Measurements from ENCODE around the gene NCF1.
"Not testable (repeated sequence)": the region's sequence is repeated elsewhere in the genome, so short reads cannot be mapped to it uniquely, and the experiment has no call there.

The NCF1 gene

DNA sequence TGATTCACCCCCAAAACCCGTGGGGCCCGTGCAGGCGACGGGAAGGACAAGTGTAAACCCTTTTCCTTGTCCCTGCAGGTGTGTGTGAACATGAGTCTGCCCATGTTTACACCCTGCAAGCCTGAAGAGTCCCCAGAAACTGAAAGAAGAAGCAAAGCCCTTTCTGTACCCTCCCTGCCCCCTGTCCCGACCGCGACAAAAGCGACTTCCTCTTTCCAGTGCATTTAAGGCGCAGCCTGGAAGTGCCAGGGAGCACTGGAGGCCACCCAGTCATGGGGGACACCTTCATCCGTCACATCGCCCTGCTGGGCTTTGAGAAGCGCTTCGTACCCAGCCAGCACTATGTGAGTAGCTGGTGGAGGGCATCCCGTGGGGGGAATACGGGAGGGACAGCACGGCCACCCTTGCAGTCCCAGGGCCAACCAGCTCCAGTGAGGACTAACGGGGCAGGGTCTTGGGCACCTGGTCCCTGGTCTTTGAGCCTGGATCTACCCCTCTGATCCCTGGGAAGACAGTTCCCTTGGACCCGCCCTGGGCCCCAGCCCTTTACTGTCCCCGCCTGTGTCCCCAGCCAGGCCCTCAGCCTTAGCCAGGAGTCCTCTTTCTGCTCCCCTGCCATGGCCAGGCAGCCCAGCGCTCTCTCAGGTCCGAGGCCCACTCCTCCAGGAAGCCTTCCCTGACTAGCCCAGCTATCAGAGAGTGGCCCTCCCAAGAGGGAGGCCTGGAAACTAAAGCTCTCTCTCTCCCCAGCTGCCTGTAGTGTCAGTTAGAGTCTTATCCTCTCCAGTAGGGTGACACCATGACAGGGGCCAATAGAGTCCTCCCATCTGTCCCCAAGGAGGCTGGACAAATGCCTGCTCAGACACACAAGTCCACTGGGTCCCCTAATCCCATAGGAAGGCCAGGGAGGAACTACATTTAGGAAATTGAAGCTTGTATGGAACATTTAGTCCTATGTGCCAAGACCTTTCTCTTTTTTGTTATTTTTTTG lies at the start of gene NCF1:
TSS of gene NCF1 (plus strand) at position 252 of the 991 bp plus-strand sequence. CDS start at position 273, 21 bp downstream.
- not testable (repeated sequence) for DNase-seq (ENCODE audit: extremely low read depth in 1 of 2, low read depth in 1 of 2)

DNA sequence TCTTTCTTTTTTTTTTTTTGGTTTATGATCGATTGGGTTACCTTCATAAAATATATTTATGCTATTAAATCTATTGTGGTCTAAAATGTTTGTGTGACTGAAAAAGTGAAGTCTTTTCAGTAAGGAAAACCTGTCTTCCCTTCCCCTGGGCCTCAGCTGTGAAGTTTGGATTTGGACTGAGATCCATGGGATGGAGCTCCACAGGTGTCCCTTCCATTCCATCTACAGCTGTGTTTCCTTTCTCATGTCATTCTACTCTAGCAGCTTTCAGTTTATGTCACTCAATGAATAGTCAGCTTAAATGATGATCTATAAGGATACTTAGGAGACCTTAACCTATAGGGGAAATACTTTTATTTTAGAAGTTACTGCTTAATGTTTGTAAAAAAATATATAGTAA lies 48.0 kb upstream of the NCF1 start:
- no peak for DNase-seq (ENCODE audit: extremely low read depth in 1 of 2, low read depth in 1 of 2)

GRCh38 chr7:74726309-74727101 lies 47.3 kb upstream of the NCF1 start:
- DNase-seq (ENCODE audit: extremely low read depth in 1 of 2, low read depth in 1 of 2), result no peak

DNA sequence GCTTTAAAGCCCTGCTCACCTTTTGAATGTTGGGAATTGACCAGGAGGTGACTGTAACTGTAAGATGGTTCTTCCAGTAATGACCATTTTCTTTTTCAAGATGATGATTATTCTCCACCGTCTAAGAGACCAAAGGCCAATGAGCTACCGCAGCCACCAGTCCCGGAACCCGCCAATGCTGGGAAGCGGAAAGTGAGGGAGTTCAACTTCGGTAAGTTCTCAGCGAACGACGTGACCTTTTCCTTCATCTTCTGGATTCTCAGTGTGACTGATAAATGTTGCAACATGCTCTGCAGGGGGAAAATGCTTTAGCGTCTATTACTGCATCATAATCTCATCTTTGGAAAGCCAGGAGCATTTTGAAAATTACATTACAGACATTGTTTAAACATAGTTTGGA lies 45.1 kb upstream of the NCF1 start:
- not testable (repeated sequence) for DNase-seq (ENCODE audit: extremely low read depth in 1 of 2, low read depth in 1 of 2)

DNA sequence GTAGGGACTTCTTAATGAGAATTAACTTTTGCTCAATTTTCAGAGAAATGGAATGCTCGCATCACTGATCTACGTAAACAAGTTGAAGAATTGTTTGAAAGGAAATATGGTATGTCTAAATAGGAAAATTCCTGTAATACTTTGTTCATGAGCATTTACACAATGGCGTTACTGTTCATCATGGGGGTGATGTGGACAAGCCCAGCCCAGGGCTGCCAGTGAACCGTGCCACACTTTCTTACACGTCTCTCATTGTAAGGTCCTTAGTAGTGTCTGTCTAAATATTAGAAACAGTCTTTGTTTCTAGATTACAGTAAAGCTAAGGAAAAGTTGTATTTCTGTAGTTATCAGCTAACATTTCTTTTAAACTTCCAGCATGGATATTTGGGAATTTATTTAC lies 43.6 kb upstream of the NCF1 start:
- DNase-seq (ENCODE audit: extremely low read depth in 1 of 2, low read depth in 1 of 2), result not testable (repeated sequence)

DNA sequence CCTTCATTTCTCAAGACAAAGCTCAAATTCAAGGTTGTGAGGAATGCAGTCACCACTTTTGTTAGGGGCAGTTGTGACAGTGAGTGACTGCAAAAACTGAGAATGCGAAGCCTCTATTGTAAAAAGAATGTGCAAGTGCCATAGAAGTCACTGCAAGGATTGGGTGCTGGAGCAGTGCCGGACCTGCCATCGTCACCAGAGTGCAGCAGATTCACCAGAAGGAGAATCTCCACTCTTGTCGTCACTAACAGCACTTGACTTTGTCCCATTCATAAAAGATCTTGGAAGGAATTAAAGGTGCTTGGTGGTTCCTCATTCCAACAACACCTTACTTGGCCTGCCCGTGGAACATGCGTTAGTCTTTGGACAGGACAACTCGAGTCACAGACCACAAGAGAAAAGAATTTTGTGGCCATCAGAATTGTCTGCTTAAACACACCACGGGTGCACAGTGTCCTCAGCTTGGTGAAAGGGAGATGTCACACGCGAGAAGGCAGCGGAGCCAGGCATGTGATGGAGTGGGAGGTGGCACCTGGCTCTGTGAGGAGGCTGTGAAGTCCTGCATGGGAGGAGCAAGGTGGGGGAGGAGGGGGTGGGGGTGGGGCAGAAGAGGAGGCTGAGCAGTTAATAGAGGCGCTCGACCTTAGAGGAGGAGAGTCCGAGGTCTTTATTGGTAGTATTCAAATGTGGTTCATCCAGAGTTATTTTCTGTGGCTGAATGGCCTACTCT lies 33.7 kb upstream of the NCF1 start:
- DNase-seq (ENCODE audit: extremely low read depth in 1 of 2, low read depth in 1 of 2), result not testable (repeated sequence)

GRCh38 chr7:74743936-74744557 lies 29.8 kb upstream of the NCF1 start:
- DNase-seq (ENCODE audit: extremely low read depth in 1 of 2, low read depth in 1 of 2), result not testable (repeated sequence)

GRCh38 chr7:74753921-74754482 lies 19.8 kb upstream of the NCF1 start:
- DNase-seq (ENCODE audit: extremely low read depth in 1 of 2, low read depth in 1 of 2), result not testable (repeated sequence)

DNA sequence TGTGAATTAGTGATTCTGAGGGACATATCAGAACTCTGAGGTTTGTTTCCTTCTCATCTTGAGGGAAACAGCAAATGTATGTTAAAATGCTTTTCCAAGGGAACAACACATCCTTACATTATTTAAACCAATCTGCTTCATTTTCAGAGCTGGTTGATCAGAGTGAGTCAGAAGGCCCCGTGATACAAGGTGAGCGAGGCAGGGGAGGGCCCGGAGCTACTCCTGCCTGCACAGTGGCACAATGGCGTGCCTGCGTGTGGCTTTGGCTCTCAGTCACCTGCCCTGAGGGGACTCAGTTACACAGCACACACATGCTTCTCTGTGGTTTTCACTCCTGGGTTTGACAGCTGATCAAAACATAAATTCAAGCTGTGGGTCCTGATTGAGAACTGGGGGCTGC lies 17.1 kb upstream of the NCF1 start:
- DNase-seq (ENCODE audit: extremely low read depth in 1 of 2, low read depth in 1 of 2), result not testable (repeated sequence)

- not testable (repeated sequence) for DNase-seq (ENCODE audit: extremely low read depth in 1 of 2, low read depth in 1 of 2)
Measured at GRCh38 chr7:74758268-74758667, 15.5 kb upstream of the NCF1 start.

GRCh38 chr7:74758982-74759381 lies 14.8 kb upstream of the NCF1 start:
- not testable (repeated sequence) for DNase-seq (ENCODE audit: extremely low read depth in 1 of 2, low read depth in 1 of 2)

DNA sequence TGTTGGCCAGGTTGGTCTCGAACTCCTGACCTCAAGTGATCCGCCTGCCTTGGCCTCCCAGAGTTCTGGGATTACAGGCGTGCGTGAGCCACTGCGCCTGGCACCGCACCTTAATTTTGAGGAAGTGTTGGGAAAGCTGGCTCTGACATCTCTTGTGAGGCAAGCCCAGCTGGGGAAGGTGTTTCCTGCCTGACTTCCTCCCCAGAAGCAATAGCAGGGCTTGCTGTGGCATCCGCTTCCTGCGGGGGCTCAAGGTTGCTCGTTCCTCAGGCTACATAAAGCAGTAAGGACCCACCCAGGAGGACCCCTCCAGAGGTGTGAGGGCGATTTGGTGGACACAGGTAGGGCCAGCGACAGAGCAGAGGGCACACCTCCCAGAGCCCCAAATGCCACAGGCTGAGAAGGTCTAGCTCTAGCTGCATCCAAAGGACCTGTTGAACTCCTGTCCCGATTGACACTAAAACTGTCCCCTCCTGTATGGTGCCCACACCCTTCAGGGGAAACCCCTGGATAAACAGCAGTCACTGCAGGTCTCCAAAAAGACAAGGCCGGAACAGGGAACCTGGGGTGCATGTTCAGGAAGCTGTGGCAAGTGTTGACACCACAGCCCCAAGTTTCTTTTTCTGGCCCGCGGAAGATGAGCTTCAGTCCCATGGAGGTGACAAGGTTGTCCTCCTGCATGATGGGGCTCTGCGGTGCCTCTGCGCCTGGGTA lies 8.4 kb upstream of the NCF1 start:
- DNase-seq (ENCODE audit: extremely low read depth in 1 of 2, low read depth in 1 of 2), result not testable (repeated sequence)

- not testable (repeated sequence) for DNase-seq (ENCODE audit: extremely low read depth in 1 of 2, low read depth in 1 of 2)
Measured at GRCh38 chr7:74766509-74766908, 7.3 kb upstream of the NCF1 start.

GRCh38 chr7:74766991-74767390 lies 6.8 kb upstream of the NCF1 start:
- DNase-seq (ENCODE audit: extremely low read depth in 1 of 2, low read depth in 1 of 2), result not testable (repeated sequence)

- not testable (repeated sequence) for DNase-seq (ENCODE audit: extremely low read depth in 1 of 2, low read depth in 1 of 2)
Measured at GRCh38 chr7:74770062-74770461, 3.7 kb upstream of the NCF1 start.

DNA sequence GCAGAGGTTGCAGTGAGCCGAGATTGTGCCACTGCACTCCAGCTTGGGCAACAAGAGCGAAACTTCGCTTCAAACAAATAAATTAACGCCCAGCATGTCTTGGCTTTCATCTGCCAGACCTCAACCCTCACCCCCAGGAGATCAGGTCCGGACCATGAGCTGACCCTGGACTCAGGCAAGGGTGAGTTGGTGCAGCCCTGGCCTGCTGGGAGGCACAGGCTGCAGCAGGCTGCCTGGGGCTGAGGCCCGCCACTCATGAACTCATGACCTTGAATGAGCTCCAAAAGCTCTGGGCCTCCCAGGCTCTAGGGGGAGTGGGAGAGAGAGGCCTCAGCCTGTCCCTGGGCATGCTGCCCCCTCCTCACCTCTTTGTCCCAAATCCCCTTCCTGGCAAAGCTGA lies 1.7 kb upstream of the NCF1 start:
- not testable (repeated sequence) for DNase-seq (ENCODE audit: extremely low read depth in 1 of 2, low read depth in 1 of 2)

DNA sequence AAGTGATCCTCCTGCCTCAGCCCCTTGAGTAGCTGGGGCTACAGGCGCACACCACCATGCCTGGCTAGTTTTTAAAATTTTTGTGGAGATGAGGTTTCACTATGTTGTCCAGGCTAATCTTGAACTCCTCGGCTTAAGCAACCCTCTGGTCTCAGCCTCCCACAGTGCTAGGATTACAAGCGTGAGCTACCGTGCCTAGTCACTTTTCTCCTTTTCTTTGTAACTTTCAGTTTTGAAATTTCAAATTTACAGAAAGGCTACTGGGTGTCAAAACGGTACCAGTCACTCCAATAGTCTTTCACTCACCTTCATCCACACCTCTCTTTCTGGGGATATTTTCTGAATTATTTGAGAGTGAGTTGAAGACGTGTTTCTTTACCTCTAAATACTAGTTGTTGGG lies 1.3 kb downstream of the NCF1 start:
- not testable (repeated sequence) for DNase-seq (ENCODE audit: extremely low read depth in 1 of 2, low read depth in 1 of 2)

DNA sequence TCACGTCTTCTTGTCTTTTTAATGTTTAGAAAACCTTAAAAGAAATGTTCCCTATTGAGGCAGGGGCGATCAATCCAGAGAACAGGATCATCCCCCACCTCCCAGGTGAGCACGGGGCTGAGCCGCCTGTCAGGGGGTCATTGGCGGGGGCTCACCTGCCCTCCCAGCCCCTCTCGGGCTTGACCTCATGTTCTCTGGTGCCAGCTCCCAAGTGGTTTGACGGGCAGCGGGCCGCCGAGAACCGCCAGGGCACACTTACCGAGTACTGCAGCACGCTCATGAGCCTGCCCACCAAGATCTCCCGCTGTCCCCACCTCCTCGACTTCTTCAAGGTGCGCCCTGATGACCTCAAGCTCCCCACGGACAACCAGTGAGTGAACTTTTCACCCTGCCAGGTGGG lies 5.2 kb downstream of the NCF1 start:
- not testable (repeated sequence) for DNase-seq (ENCODE audit: extremely low read depth in 1 of 2, low read depth in 1 of 2)

- DNase-seq (ENCODE audit: extremely low read depth in 1 of 2, low read depth in 1 of 2), result not testable (repeated sequence)
Measured at GRCh38 chr7:74781746-74782145, 7.9 kb downstream of the NCF1 start.

Data from activated CD8-positive, alpha-beta memory T cell treated with anti-CD3 and anti-CD28 coated beads for 1 hour (primary cell).